SK-N-SH (cell line): ENCODE data around the gene RARS2. TPM values are rescaled to one million over a fixed set of nuclear protein-coding genes. Genes with fewer than 3 reads are reported as not detected.

Experiments
- CTCF ChIA-PET: fragments of 300-600, 350-600 bp; formaldehyde crosslinking; extraction: SDS; loops from one replicate; lab custom pipeline; 2021; lab: Yijun Ruan, JAX
- POLR2A ChIA-PET: fragments of 350-600 bp; sonication (Branson Sonifier 250); formaldehyde crosslinking; extraction: SDS; loops from one replicate; lab custom pipeline; 2020; ENCODE audit warnings: antibody characterized with exemption, inconsistent platforms; lab: Yijun Ruan, JAX
- DNase-seq: peaks from one replicate; pipeline ENCODE4 v3.0.0; 2012
- H2AFZ ChIP-seq: fragments of 200-600 bp; sonication (generic); 2 replicates; pipeline ENCODE4 v1.8.1; 2016; ENCODE audit warnings: antibody characterized with exemption, mild to moderate bottlenecking, low read depth
- H3F3A ChIP-seq: fragments of 200-600 bp; sonication (generic); replicated peaks from 2 replicates; pipeline ENCODE3; 2016; ENCODE audit warnings: antibody characterized with exemption, mild to moderate bottlenecking; ENCODE audit not compliant: insufficient read depth
- H3K27ac ChIP-seq, 2 experiments: fragments of 200-500 bp in 1 of 2; fragments of 200-600 bp in 1 of 2; sonication (Bioruptor generic) in 1 of 2; sonication (generic), shearing (Covaris generic) in 1 of 2; 2 replicates each; pipeline versions ENCODE4 v1.5.1 to v1.6.1; 2014 to 2016; ENCODE audit warnings: low read depth in 2 of 2, inconsistent platforms in 1 of 2, low read length in 1 of 2, mild to moderate bottlenecking in 1 of 2, mixed read lengths in 1 of 2
- H3K27me3 ChIP-seq: fragments of 200-600 bp; sonication (generic), shearing (Covaris generic); 2 replicates; pipeline ENCODE4 v1.6.1; 2016; ENCODE audit warnings: mixed run types; ENCODE audit not compliant: insufficient read depth
- H3K36me3 ChIP-seq, 2 experiments: fragments of 200-500 bp in 1 of 2; fragments of 200-600 bp in 1 of 2; sonication (Bioruptor generic) in 1 of 2; sonication (generic) in 1 of 2; replicated peaks in 1 of 2; 2 replicates each; pipeline versions ENCODE3 to v1.5.1; 2014 to 2016; ENCODE audit warnings: low read length in 1 of 2, mild to moderate bottlenecking in 1 of 2; ENCODE audit not compliant: insufficient read depth in 2 of 2, control insufficient read depth in 1 of 2
- H3K4me1 ChIP-seq, 2 experiments: fragments of 200-500 bp in 1 of 2; fragments of 200-600 bp in 1 of 2; sonication (Bioruptor generic) in 1 of 2; sonication (generic), shearing (Covaris generic) in 1 of 2; 2 replicates each; pipeline versions ENCODE4 v1.5.1 to v1.6.1; 2014 to 2016; ENCODE audit warnings: low read depth in 1 of 2, low read length in 1 of 2, mixed run types in 1 of 2; ENCODE audit not compliant: insufficient read depth in 2 of 2, control insufficient read depth in 1 of 2
- H3K4me2 ChIP-seq: fragments of 200-600 bp; sonication (generic), shearing (Covaris generic); 2 replicates; pipeline ENCODE4 v1.6.1; 2017; ENCODE audit warnings: mixed run types
- H3K4me3 ChIP-seq, 2 experiments: fragments of 200-500 bp in 1 of 2; fragments of 200-600 bp in 1 of 2; sonication (Bioruptor generic) in 1 of 2; sonication (generic), shearing (Covaris generic) in 1 of 2; 2 replicates each; pipeline versions ENCODE4 v1.5.1 to v1.8.1; 2014 to 2016; ENCODE audit warnings: low read depth in 2 of 2, inconsistent platforms in 1 of 2, low read length in 1 of 2, mild to moderate bottlenecking in 1 of 2, mixed read lengths in 1 of 2, moderate library complexity in 1 of 2
- H3K79me2 ChIP-seq: fragments of 200-600 bp; sonication (generic); 2 replicates; pipeline ENCODE4 v1.8.1; 2017; ENCODE audit warnings: mild to moderate bottlenecking; ENCODE audit not compliant: insufficient read depth
- H3K9ac ChIP-seq: fragments of 200-600 bp; sonication (generic); 2 replicates; pipeline ENCODE4 v1.6.1; 2017; ENCODE audit warnings: mixed run types
- H3K9me2 ChIP-seq: fragments of 200-600 bp; sonication (generic); 2 replicates; pipeline ENCODE4 v1.6.1; 2017; ENCODE audit warnings: mixed run types
- H3K9me3 ChIP-seq: fragments of 200-600 bp; sonication (generic); 2 replicates; pipeline ENCODE4 v1.6.1; 2017; ENCODE audit warnings: mixed run types, mild to moderate bottlenecking, moderate library complexity
- H4K20me1 ChIP-seq: fragments of 200-600 bp; sonication (generic); 2 replicates; pipeline ENCODE4 v1.6.1; 2017; ENCODE audit warnings: mild to moderate bottlenecking, mixed run types; ENCODE audit not compliant: insufficient read depth
- CHD2 ChIP-seq: fragments of 150-350 bp; IDR thresholded peaks from 2 replicates; pipeline ENCODE4 v1.6.1; 2018; ENCODE audit warnings: low read length; ENCODE audit not compliant: partially characterized antibody
- EP300 ChIP-seq, 2 experiments: IDR thresholded peaks; 2 replicates each; pipeline versions ENCODE4 v1.4.0 to v1.6.1; 2012; ENCODE audit warnings: borderline replicate concordance in 1 of 2, low read depth in 1 of 2, low read length in 1 of 2
- GATA2 ChIP-seq: sonication (generic); formaldehyde crosslinking; IDR thresholded peaks from 2 replicates; pipeline ENCODE4 v1.5.0; 2020; ENCODE audit warnings: mild to moderate bottlenecking, missing genetic modification reagents
- JUND ChIP-seq: IDR thresholded peaks from 2 replicates; pipeline ENCODE4 v1.4.0; 2012
- MAX ChIP-seq: IDR thresholded peaks from 2 replicates; pipeline ENCODE4 v1.4.0; 2012; ENCODE audit warnings: low read depth
- MEF2A ChIP-seq: IDR thresholded peaks from 2 replicates; pipeline ENCODE4 v1.4.0; 2012; ENCODE audit warnings: low read depth, borderline replicate concordance
- NFIC ChIP-seq: IDR thresholded peaks from 2 replicates; pipeline ENCODE4 v1.4.0; 2012; ENCODE audit warnings: borderline replicate concordance
- NRF1 ChIP-seq: IDR thresholded peaks from 2 replicates; pipeline ENCODE4 v1.6.1; 2012; ENCODE audit warnings: low read depth, mild to moderate bottlenecking, low read length
- PBX3 ChIP-seq: IDR thresholded peaks from 2 replicates; pipeline ENCODE4; 2012
- POLR2AphosphoS5 ChIP-seq: IDR thresholded peaks from 2 replicates; pipeline ENCODE4 v1.6.1; 2012; ENCODE audit warnings: low read depth, low read length
- SIN3A ChIP-seq: IDR thresholded peaks from 2 replicates; pipeline ENCODE4 v1.6.1; 2012; ENCODE audit warnings: low read depth, mild to moderate bottlenecking, low read length, moderate library complexity, borderline replicate concordance
- TEAD4 ChIP-seq: IDR thresholded peaks from 2 replicates; pipeline ENCODE4 v1.4.0; 2012; ENCODE audit warnings: mild to moderate bottlenecking, borderline replicate concordance; ENCODE audit not compliant: insufficient read depth
- USF1 ChIP-seq: IDR thresholded peaks from 2 replicates; pipeline ENCODE4 v1.4.0; 2012; ENCODE audit warnings: low read depth, borderline replicate concordance
- USF2 ChIP-seq: fragments of 150-350 bp; IDR thresholded peaks from 2 replicates; pipeline ENCODE4 v1.6.1; 2017; ENCODE audit warnings: antibody characterized with exemption, low read length, low read depth, borderline replicate concordance
- YY1 ChIP-seq: IDR thresholded peaks from 2 replicates; pipeline ENCODE4 v1.4.0; 2012; ENCODE audit warnings: low read depth, mild to moderate bottlenecking
- ZBTB33 ChIP-seq: IDR thresholded peaks from 2 replicates; pipeline ENCODE4 v1.4.0; 2012; ENCODE audit warnings: low read depth, borderline replicate concordance
- WGBS: methylation state at CpG from one replicate; pipeline ENCODE4 v1.1.6; 2017; ENCODE audit warnings: low lambda C conversion rate; 5-methylcytosine and 5-hydroxymethylcytosine counted together
- polyA plus RNA-seq, 3 experiments: library from polyadenylated mRNA; depleted of rRNA; stranded (reverse); fragments of >200 nt; gene quantifications; 2 replicates each; pipeline ENCODE4 v1.2.3, GENCODE V29; 2012

The RARS2 gene
- polyA plus RNA-seq, 1 of the 3 experiments (the other 2 are of a cell fraction) = 7.9 TPM

- Histone ChIP-seq H3K27me3 (no peaks in the 10 kb centered on the region), H3K27ac (no peak overlapping the region), H3K79me2 (peaks cover 93% of the 10 kb centered on the region), H3K9ac (no peak overlapping the region), H2AFZ (no peak overlapping the region), H3K36me3 (peaks cover 21 to 29% of the 10 kb centered on the region in 2 experiments), H3K4me2 (no peak overlapping the region), H3K9me3 (no peaks in the 10 kb centered on the region), H4K20me1 (peaks cover 32% of the 10 kb centered on the region), H3K9me2 (no peaks in the 10 kb centered on the region), H3F3A (no peaks in the 10 kb centered on the region), H3K4me1 (peaks cover 0 to 6% of the 10 kb centered on the region in 2 experiments; a peak in 1 of 4 replicates), H3K4me3 (no peak overlapping the region)
- ChIA-PET POLR2A (no interaction called here), CTCF (no interaction called here)
- TF ChIP-seq POLR2AphosphoS5 = no peak
- TF ChIP-seq USF2 = no peak
- TF ChIP-seq NFIC = no peak
- TF ChIP-seq SIN3A = no peak
- TF ChIP-seq MEF2A = no peak
- TF ChIP-seq YY1 = no peak
- DNase-seq = no peak
- WGBS = 93% methylated on average over 4 of the region's 4 CpGs
These were observed 6.0 kb downstream of the RARS2 start for GRCh38 chr6:87583822-87584221.

GRCh38 chr6:87575423-87575822, 14.4 kb downstream of the RARS2 start:
- Histone ChIP-seq H3K9me3 (no peaks in the 10 kb centered on the region), H3F3A (no peaks in the 10 kb centered on the region), H3K4me2 (no peak overlapping the region), H3K9ac (no peak overlapping the region), H3K4me1 (no peaks in the 10 kb centered on the region; a peak in 1 of 4 replicates), H3K27ac (no peak overlapping the region), H3K36me3 (peaks cover 3 to 15% of the 10 kb centered on the region in 2 experiments), H3K27me3 (no peaks in the 10 kb centered on the region), H3K79me2 (peaks cover 93% of the 10 kb centered on the region), H3K4me3 (no peak overlapping the region), H4K20me1 (peaks cover 39% of the 10 kb centered on the region), H2AFZ (no peak overlapping the region), H3K9me2 (no peaks in the 10 kb centered on the region)
- ChIA-PET CTCF (no interaction called here), POLR2A (no interaction called here)
- no peak for DNase-seq
- 96% methylated on average over 2 of the region's 2 CpGs for WGBS
- TF ChIP-seq USF1 (no peak), MAX (no peak), JUND (no peak), GATA2 (CRISPR knock-in tag) (no peak), EP300 (IDR thresholded peaks at IDR 0.05; ENCODE audit: borderline replicate concordance in 1 of 2, low read depth in 1 of 2, low read length in 1 of 2) (no peak), CHD2 (no peak), PBX3 (no peak), TEAD4 (no peak), ZBTB33 (no peak), NRF1 (no peak)
